ENCODE data around the gene TTF1.

- TF ChIP-seq, protein P1, sequence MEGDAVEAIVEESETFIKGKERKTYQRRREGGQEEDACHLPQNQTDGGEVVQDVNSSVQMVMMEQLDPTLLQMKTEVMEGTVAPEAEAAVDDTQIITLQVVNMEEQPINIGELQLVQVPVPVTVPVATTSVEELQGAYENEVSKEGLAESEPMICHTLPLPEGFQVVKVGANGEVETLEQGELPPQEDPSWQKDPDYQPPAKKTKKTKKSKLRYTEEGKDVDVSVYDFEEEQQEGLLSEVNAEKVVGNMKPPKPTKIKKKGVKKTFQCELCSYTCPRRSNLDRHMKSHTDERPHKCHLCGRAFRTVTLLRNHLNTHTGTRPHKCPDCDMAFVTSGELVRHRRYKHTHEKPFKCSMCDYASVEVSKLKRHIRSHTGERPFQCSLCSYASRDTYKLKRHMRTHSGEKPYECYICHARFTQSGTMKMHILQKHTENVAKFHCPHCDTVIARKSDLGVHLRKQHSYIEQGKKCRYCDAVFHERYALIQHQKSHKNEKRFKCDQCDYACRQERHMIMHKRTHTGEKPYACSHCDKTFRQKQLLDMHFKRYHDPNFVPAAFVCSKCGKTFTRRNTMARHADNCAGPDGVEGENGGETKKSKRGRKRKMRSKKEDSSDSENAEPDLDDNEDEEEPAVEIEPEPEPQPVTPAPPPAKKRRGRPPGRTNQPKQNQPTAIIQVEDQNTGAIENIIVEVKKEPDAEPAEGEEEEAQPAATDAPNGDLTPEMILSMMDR (IDR thresholded peaks at IDR 0.05), result no peak
- no peak for TF ChIP-seq EP300 (IDR thresholded peaks at IDR 0.05; ENCODE audit: low read depth)
Measured at GRCh38 chr9:132346177-132346576, 60.5 kb downstream of the TTF1 start.
